Activated CD4-positive, alpha-beta T cell treated with anti-CD3 and anti-CD28 coated beads for 36 hours (primary cell): ENCODE data around the gene TCF7. TPM values are rescaled to one million over a fixed set of nuclear protein-coding genes. Genes with fewer than 3 reads are reported as not detected.

Experiments
- ATAC-seq: fragments of 200-7000 bp; cut with Tn5 transposase; one replicate; pipeline ENCODE4 v1.10.0; 2021; ENCODE audit warnings: mild to moderate bottlenecking, moderate library complexity
- CTCF ChIA-PET: fragments of 350-600 bp; sonication (Branson Sonifier 250); formaldehyde crosslinking; loops from one replicate; lab custom pipeline; 2021; ENCODE audit warnings: antibody characterized with exemption; lab: Charles Lee
- POLR2A ChIA-PET: fragments of 350-600 bp; sonication (Branson Sonifier 250); formaldehyde crosslinking; loops from one replicate; lab custom pipeline; 2021; ENCODE audit warnings: antibody characterized with exemption, inconsistent platforms; lab: Charles Lee
- DNase-seq: peaks from one replicate; pipeline ENCODE4 v3.0.0-alpha.2; 2020
- H3K27ac Mint-ChIP-seq: one replicate; pipeline ENCODE4 v1.8.0; 2021; ENCODE audit warnings: mixed read lengths
- H3K27me3 Mint-ChIP-seq: one replicate; pipeline ENCODE4 v1.8.0; 2021; ENCODE audit warnings: mixed read lengths
- H3K36me3 Mint-ChIP-seq: one replicate; pipeline ENCODE4 v1.8.0; 2021; ENCODE audit warnings: low read depth, mixed read lengths
- H3K4me1 Mint-ChIP-seq: one replicate; pipeline ENCODE4 v1.8.0; 2021; ENCODE audit warnings: mixed read lengths
- H3K4me3 Mint-ChIP-seq: one replicate; pipeline ENCODE4 v1.8.0; 2021; ENCODE audit warnings: mild to moderate bottlenecking, moderate library complexity, mixed read lengths
- H3K9me3 Mint-ChIP-seq: one replicate; pipeline ENCODE4 v1.8.0; 2021; ENCODE audit warnings: low read depth, mixed read lengths
- intact Hi-C, 2 experiments: fragments of 100-400 bp; cut with DNase I in 1 of 2; cut with micrococcal nuclease in 1 of 2; formaldehyde crosslinking; loops; one replicate each; pipeline versions ENCODE4 v1.14.2 to v1.15.1; 2022 to 2024; cut with DNase I, micrococcal nuclease
- total RNA-seq, 2 experiments: library from RNA; stranded (reverse); gene quantifications; one replicate each; pipeline ENCODE4 v1.2.3, GENCODE V29; 2021

TCF7 gene
- total RNA-seq, 2 experiments from 2014 or later: 94.8 to 117 TPM

DNA sequence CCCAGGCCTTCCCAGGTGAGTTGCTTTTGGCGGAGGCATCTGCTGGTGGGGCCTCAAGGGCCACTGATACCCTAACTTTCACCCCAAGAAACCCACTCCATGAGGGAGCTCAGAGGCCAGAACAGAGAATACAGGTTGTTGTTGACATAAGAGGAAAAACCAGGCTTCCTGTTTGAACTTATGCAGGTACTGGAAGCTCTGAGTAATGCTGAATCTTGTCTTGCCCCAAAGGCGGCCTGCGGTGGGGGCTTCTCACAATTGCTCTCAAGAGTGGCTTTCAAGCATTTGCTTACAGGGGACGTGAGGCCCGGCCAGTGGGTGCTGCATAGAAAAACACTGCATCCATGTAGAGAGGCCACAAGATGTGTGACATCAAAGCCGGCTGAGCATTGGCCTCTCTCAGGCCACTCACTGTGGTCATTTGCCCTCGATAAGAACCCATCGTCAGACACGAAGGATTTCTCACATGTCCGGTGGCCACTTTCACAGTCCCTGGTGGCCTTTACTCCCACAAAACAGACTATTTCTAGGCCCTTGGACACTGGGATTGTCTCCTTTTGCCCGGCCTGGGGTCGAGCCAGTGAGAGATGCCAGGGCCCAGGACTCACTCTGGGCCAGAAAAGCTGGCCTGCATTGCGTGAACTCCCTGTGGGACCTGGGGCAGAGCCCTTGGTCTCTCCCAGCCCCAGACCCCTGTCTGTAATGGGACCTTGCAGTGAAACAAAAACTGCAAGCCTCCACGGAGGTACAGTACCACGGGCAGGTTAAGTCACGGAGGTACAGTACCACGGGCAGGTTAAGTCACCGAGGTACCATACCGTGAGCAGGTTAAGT lies 34.5 kb upstream of the TCF7 start:
- no peaks in the 10 kb centered on the region for H3K9me3 Mint-ChIP-seq
- intact Hi-C loops: loop anchor here in 1 of 2 experiments (1.0 kb wide), 1 partner anchor 9 kb away; no protein-coding TSS in a partner anchor
- DNase-seq: peak; percentile 88
- H3K4me1 Mint-ChIP-seq: peaks cover 79% of the 10 kb centered on the region
- peaks cover 1% of the 10 kb centered on the region for H3K27me3 Mint-ChIP-seq
- ChIA-PET CTCF (interaction anchor here (0.9 to 3.2 kb wide), 6 partner anchors 18 to 59 kb away, joined by 3 to 16 read pairs (median 4); no protein-coding TSS in a partner anchor), POLR2A (interaction anchor here (0.6 to 1.1 kb wide), 7 partner anchors 11 to 67 kb away, joined by 3 to 5 read pairs (median 4); no protein-coding TSS in a partner anchor)
- H3K36me3 Mint-ChIP-seq: peaks cover 5% of the 10 kb centered on the region
- peak; percentile 79 for ATAC-seq
- peak overlapping the region; percentile 45 for H3K4me3 Mint-ChIP-seq
- peak overlapping the region; percentile 95 for H3K27ac Mint-ChIP-seq

DNA sequence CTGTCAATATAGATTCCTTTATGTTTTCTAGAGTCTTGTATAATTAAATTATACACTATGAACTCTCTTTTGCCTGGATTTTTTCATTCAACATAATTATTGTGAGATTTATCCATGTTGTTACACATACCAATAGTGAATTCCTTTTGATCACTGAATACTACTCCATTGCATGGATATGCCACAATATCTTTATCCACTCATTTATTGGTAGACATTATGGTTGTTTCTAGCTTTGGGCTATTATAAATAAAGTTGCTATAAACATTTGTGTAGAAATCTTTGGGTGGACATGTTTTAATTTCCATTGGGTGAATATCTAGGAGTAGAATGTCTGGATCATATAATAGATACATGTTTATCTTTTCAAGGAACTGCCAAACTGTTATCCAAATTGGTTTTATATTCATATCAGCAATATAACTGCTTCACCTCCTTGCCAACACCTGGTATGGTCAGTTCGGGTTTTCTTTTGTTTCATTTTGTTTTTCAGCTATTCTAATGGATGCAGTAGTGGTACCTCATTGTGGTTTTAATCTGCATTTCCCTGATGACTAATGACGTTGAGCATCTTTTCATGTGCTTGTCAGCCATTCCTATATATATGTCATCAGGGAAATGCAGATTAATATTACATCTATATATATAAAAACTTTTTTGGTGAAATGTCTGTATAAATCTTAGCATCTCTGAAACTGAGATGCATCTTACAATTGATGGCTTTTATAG lies 32.1 kb upstream of the TCF7 start:
- no peak overlapping the region for H3K4me3 Mint-ChIP-seq
- H3K9me3 Mint-ChIP-seq: no peaks in the 10 kb centered on the region
- DNase-seq: no peak
- H3K27me3 Mint-ChIP-seq: peaks cover 1% of the 10 kb centered on the region
- peaks cover 5% of the 10 kb centered on the region for H3K36me3 Mint-ChIP-seq
- intact Hi-C loops: no loop called here
- H3K27ac Mint-ChIP-seq: no peak overlapping the region
- ChIA-PET POLR2A (no interaction called here), CTCF (interaction anchor here (0.7 to 5.0 kb wide), 6 partner anchors 9 to 58 kb away, joined by 3 to 31 read pairs (median 6); no protein-coding TSS in a partner anchor)
- H3K4me1 Mint-ChIP-seq: peaks cover 80% of the 10 kb centered on the region
- no peak for ATAC-seq

DNA sequence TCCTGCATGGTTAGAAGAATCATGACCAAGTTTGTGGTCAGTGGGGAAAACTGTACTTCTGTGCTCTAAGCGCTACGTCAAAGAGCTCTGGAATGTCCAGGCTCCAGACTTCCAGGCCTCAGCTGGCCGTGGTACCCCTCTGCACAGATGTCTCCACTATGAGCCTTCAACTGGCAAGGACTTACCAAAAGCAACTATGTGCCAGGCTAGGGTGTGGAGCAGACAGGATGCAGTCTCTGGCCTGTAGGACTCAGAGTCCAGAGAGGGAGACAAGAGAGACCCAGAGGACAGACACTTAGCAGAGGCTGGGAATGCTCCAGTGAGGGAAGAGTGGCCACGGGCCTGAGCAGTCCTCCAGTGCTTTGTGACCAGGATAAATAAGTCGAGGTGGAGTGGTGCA lies 31.0 kb upstream of the TCF7 start:
- ATAC-seq (no peak), DNase-seq (peak; percentile 5)
- CTCF ChIA-PET: interaction anchor here (1.0 to 5.0 kb wide), 7 partner anchors 11 to 57 kb away, joined by 3 to 31 read pairs (median 7); no protein-coding TSS in a partner anchor
- Mint-ChIP-seq H3K27ac (peak overlapping the region; percentile 45), H3K4me1 (peaks cover 78% of the 10 kb centered on the region), H3K27me3 (peaks cover 1% of the 10 kb centered on the region), H3K9me3 (no peaks in the 10 kb centered on the region), H3K36me3 (peaks cover 5% of the 10 kb centered on the region), H3K4me3 (no peak overlapping the region)
- intact Hi-C loops: no loop called here
- POLR2A ChIA-PET: interaction anchor here (0.9 to 1.6 kb wide), 2 partner anchors 17 to 28 kb away, joined by 4 read pairs; no protein-coding TSS in a partner anchor

DNA sequence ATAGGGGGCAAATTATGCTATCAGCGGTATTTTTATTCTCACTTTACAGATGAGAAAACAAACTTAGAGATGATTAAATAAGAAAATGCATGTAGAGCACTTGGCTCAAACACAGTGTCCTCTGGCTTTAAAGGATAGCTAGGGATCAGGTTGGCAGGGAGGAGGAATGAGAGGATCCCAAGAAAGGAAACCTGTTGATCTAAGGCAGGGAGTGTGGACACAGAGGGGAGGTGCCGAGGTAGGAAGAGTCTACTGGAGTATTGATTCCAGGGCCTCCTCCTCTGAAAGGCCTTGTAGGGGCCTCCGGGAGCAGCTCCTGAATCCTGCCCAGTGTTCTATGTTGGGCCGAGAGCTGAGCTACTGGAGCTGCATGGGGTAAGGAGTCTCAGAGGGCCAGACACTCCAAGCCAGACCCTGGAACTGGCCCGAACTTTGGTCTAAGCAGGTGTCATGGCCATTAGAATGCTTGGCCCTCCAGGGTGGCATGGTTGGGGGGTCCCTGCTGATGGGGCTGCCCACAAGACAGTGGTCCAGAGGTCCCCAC lies 30.4 kb upstream of the TCF7 start:
- Mint-ChIP-seq H3K27me3 (peaks cover 1% of the 10 kb centered on the region), H3K36me3 (peaks cover 5% of the 10 kb centered on the region), H3K4me3 (no peak overlapping the region), H3K4me1 (peaks cover 80% of the 10 kb centered on the region), H3K27ac (peak overlapping the region; percentile 45), H3K9me3 (no peaks in the 10 kb centered on the region)
- intact Hi-C loops: no loop called here
- DNase-seq (no peak), ATAC-seq (no peak)
- CTCF ChIA-PET: interaction anchor here (1.0 to 5.0 kb wide), 5 partner anchors 11 to 57 kb away, joined by 3 to 31 read pairs (median 8); no protein-coding TSS in a partner anchor
- POLR2A ChIA-PET: interaction anchor here (0.6 to 1.6 kb wide), 3 partner anchors 16 to 45 kb away, joined by 4 to 10 read pairs (median 4); no protein-coding TSS in a partner anchor

DNA sequence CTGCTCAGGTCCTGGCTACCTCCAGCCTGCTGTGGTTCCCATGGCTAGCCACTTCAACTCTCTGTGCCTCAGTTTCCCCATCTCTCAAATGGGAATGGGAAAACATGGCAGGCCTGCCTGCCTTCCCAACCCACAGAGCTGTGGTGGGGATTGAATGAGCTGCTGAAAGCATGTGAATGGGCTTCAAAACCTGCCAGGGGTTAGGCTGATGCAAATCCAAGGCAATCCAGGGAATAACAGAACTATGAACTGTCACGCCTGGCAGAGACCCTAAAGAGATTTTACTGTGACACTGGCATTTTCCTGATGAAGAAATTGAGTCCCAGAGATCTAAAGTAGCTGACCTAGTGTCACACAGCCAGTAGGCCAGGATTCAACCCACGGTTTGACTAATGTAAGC lies 29.9 kb upstream of the TCF7 start:
- H3K36me3 Mint-ChIP-seq: peaks cover 5% of the 10 kb centered on the region
- no peak for ATAC-seq

DNA sequence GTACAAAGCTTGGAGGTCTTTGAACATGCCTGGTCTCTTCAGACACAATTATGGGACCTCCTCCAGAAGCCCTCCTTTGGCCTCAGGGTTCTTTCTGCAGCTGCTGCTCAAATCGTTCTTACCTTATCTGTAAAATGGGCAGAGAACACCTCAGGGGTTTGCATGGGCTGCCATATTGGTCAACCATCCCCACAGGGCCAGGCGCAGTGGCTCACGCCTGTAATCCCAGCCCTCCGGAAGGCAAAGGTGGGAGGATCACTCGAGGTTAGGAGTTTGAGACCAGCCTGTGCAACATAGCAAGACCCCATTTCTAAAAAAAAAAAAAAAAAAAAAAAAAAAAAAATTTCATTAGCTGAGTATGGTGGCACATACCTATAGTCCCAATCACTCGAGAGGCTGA lies 29.1 kb upstream of the TCF7 start:
- Mint-ChIP-seq H3K4me1 (peaks cover 80% of the 10 kb centered on the region), H3K9me3 (no peaks in the 10 kb centered on the region), H3K27me3 (peaks cover 1% of the 10 kb centered on the region), H3K27ac (no peak overlapping the region), H3K36me3 (peaks cover 5% of the 10 kb centered on the region), H3K4me3 (no peak overlapping the region)
- ATAC-seq: no peak
- peak; percentile 2 for DNase-seq
- CTCF ChIA-PET: interaction anchor here (0.6 to 5.0 kb wide), 7 partner anchors 9 to 99 kb away, joined by 3 to 31 read pairs (median 4); no protein-coding TSS in a partner anchor
- intact Hi-C loops: loop anchor here in 1 of 2 experiments (5.0 kb wide), 1 partner anchor 52 kb away; no protein-coding TSS in a partner anchor
- POLR2A ChIA-PET: interaction anchor here (0.6 kb wide), 2 partner anchors 16 to 832 kb away, joined by 3 to 6 read pairs; no protein-coding TSS in a partner anchor

More for the DNA sequence above, 29.9 kb upstream of the TCF7 start:
- Mint-ChIP-seq H3K9me3 (no peaks in the 10 kb centered on the region), H3K27me3 (peaks cover 1% of the 10 kb centered on the region), H3K4me3 (no peak overlapping the region), H3K4me1 (peaks cover 80% of the 10 kb centered on the region), H3K27ac (peak overlapping the region; percentile 42)
- intact Hi-C loops: no loop called here
- POLR2A ChIA-PET: interaction anchor here (0.6 to 1.6 kb wide), 3 partner anchors 27 to 45 kb away, joined by 3 to 10 read pairs (median 4); no protein-coding TSS in a partner anchor
- CTCF ChIA-PET: interaction anchor here (1.0 to 5.0 kb wide), 5 partner anchors 12 to 63 kb away, joined by 3 to 31 read pairs (median 8); no protein-coding TSS in a partner anchor
- no peak for DNase-seq

DNA sequence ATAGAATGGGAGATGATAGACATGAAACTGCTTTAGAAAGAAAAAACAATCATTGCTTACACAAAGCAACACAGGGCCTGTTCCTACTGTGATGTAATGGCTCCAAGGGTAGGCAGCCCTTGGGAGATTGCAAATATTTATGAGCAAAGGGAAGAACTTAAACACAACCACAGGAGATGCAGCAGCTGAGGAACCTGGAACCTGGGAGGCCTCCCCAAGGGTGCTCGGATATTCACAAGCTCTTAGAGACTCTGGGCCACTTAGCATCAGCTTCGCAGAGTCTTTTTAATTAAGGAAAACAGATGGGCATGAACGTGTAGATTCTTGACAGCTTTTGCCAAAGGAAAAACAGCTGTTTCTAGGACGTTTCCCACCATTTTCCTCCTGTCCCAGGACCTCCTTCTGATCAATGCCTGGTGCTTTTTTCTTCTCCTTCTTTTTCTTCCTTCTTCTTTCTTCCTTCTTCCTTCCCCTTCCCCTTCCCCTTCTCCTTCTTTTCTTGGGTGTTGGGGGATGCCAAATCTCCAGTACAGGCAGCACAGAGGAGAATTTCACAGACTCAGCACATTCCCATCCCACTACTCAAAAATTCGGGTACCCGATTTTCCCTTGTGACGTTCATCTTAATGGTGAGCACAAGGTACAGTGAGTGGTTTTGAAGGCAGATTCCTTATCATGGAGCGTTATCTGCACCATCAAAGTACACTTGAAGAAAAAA lies 28.1 kb upstream of the TCF7 start:
- POLR2A ChIA-PET: interaction anchor here (0.5 to 1.5 kb wide), 4 partner anchors 9 to 831 kb away, joined by 3 to 8 read pairs (median 6); no protein-coding TSS in a partner anchor

DNA sequence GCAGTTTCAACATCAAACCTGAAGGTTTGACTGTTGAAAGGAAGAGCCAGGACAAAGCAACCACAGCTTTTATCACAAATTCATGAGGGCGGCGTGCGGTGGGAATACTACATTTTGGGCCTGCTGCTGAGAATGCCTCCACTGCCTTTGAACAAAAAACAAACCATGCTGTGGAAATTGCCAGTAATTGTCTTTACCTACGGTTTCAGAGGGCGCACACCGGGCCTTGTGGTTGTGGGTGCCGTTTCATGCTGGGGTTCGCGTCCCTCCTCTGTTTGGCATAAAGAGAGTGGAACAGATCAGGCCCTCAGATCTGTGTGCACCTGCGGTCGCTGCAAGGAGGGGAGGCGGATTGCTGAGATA lies 27.6 kb upstream of the TCF7 start:
- Mint-ChIP-seq H3K27me3 (peaks cover 1% of the 10 kb centered on the region), H3K27ac (peak overlapping the region; percentile 93), H3K9me3 (no peaks in the 10 kb centered on the region), H3K36me3 (peaks cover 5% of the 10 kb centered on the region), H3K4me3 (peak overlapping the region; percentile 46), H3K4me1 (peaks cover 84% of the 10 kb centered on the region)
- ATAC-seq (peak; percentile 87), DNase-seq (peak; percentile 90)
- ChIA-PET POLR2A (interaction anchor here (0.5 to 1.5 kb wide), 3 partner anchors 10 to 26 kb away, joined by 3 to 8 read pairs (median 5); no protein-coding TSS in a partner anchor), CTCF (interaction anchor here (0.6 to 7.5 kb wide), 7 partner anchors 9 to 47 kb away, joined by 3 to 83 read pairs (median 4); no protein-coding TSS in a partner anchor)
- intact Hi-C loops: loop anchor here (1.0 to 5.0 kb wide), 7 partner anchors 13 to 51 kb away; partner anchors contain the start of gene TCF7 (in 1 of the 2)

More for the DNA sequence above, 28.1 kb upstream of the TCF7 start:
- Mint-ChIP-seq H3K27me3 (peaks cover 1% of the 10 kb centered on the region), H3K4me3 (peak overlapping the region; percentile 46), H3K9me3 (no peaks in the 10 kb centered on the region), H3K36me3 (peaks cover 5% of the 10 kb centered on the region), H3K4me1 (peaks cover 84% of the 10 kb centered on the region), H3K27ac (peak overlapping the region; percentile 93)
- intact Hi-C loops: loop anchor here (1.0 to 5.0 kb wide), 3 partner anchors 18 to 51 kb away; partner anchors contain the start of gene TCF7 (in 1 of the 2)
- CTCF ChIA-PET: interaction anchor here (0.6 to 7.5 kb wide), 9 partner anchors 8 to 61 kb away, joined by 3 to 83 read pairs (median 4); no protein-coding TSS in a partner anchor
- DNase-seq (no peak), ATAC-seq (no peak)

DNA sequence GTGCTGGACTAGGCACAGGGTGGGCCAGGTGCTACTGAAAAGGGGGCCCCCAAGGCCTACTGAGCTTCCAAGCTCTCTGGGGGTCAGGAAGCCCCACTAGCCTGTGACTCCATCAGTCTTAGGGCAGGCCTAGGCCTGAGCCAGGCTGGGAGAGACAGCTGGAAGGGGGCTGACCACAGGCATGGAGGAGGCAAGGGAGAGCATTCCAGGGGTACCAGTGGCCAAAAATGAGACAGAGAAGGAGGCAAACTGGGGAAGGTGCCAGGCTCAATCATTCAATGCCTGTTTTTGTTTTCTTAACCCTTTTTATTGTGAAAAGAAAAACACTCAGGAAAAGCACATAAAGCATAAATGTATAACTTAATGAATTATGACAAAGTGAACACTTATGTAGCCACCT lies 26.2 kb upstream of the TCF7 start:
- CTCF ChIA-PET: interaction anchor here (0.7 to 7.5 kb wide), 6 partner anchors 13 to 50 kb away, joined by 3 to 83 read pairs (median 4); no protein-coding TSS in a partner anchor
- H3K27me3 Mint-ChIP-seq: peaks cover 1% of the 10 kb centered on the region

More for the DNA sequence above, 26.2 kb upstream of the TCF7 start:
- no peak overlapping the region for H3K4me3 Mint-ChIP-seq
- peaks cover 3% of the 10 kb centered on the region for H3K36me3 Mint-ChIP-seq
- no peaks in the 10 kb centered on the region for H3K9me3 Mint-ChIP-seq
- intact Hi-C loops: loop anchor here in 1 of 2 experiments (5.0 kb wide), 1 partner anchor 49 kb away; no protein-coding TSS in a partner anchor
- no peak overlapping the region for H3K27ac Mint-ChIP-seq
- no peak for DNase-seq
- POLR2A ChIA-PET: interaction anchor here (0.6 to 2.2 kb wide), 2 partner anchors 12 to 84 kb away, joined by 5 to 10 read pairs; no protein-coding TSS in a partner anchor
- ATAC-seq: no peak
- peaks cover 88% of the 10 kb centered on the region for H3K4me1 Mint-ChIP-seq
